ENCODE results near the gene GCK.

GRCh38 chr7:44120395-44120794 lies 68.8 kb downstream of the GCK start:
- TF ChIP-seq CTCF (IDR thresholded peaks at IDR 0.05) = no peak
- no peak for TF ChIP-seq POLR2A (IDR thresholded peaks at IDR 0.05)

Data from adrenal gland (tissue), 5 donors.